Kidney epithelial cell (primary cell): ENCODE data around the gene KCNJ1. TPM values are rescaled to one million over a fixed set of nuclear protein-coding genes. Genes with fewer than 3 reads are reported as not detected.

Experiments
- DNase-seq: peaks from one replicate; pipeline ENCODE4 v3.0.0-alpha.2; 2010; ENCODE audit warnings: low read depth
- H3K27me3 ChIP-seq: 2 replicates; pipeline ENCODE4 v1.6.0; 2011; ENCODE audit warnings: low read length; ENCODE audit not compliant: control insufficient read depth, insufficient read depth
- H3K36me3 ChIP-seq: 2 replicates; pipeline ENCODE4 v1.5.1; 2011; ENCODE audit warnings: low read length; ENCODE audit not compliant: control insufficient read depth, insufficient read depth
- H3K4me3 ChIP-seq: 2 replicates; pipeline ENCODE4 v1.5.1; 2011; ENCODE audit warnings: low read depth, mild to moderate bottlenecking, control low read depth, low read length
- CTCF ChIP-seq: IDR thresholded peaks from 2 replicates; pipeline ENCODE4 v1.5.1; 2011; ENCODE audit warnings: mild to moderate bottlenecking, moderate library complexity, low read length, control low read depth, inconsistent platforms; ENCODE audit not compliant: insufficient read depth, poor library complexity, severe bottlenecking
- total RNA-seq: library from RNA; depleted of rRNA; stranded (reverse); fragments of >200 nt; gene quantifications from 2 replicates; pipeline ENCODE4 v1.2.3, GENCODE V29; 2015

The KCNJ1 gene
- total RNA-seq, 1 donor from 2014 or later, result not detected

- H3K27me3 ChIP-seq, result no peaks in the 10 kb centered on the region
- no peaks in the 10 kb centered on the region for H3K36me3 ChIP-seq
- TF ChIP-seq CTCF, result no peak
- H3K4me3 ChIP-seq, result no peak overlapping the region
- DNase-seq, result no peak
Observed at GRCh38 chr11:128840783-128841182, 26.3 kb downstream of the KCNJ1 start.

GRCh38 chr11:128840137-128840536, 27.0 kb downstream of the KCNJ1 start:
- Histone ChIP-seq H3K4me3 (no peak overlapping the region), H3K36me3 (no peaks in the 10 kb centered on the region), H3K27me3 (no peaks in the 10 kb centered on the region)
- DNase-seq, result no peak
- TF ChIP-seq CTCF, result no peak

GRCh38 chr11:128839081-128839480, 28.0 kb downstream of the KCNJ1 start:
- no peak overlapping the region for H3K4me3 ChIP-seq
- no peaks in the 10 kb centered on the region for H3K36me3 ChIP-seq
- no peak for TF ChIP-seq CTCF
- no peaks in the 10 kb centered on the region for H3K27me3 ChIP-seq
- no peak for DNase-seq

- TF ChIP-seq CTCF, result no peak
- no peak for DNase-seq
- no peaks in the 10 kb centered on the region for H3K27me3 ChIP-seq
- no peak overlapping the region for H3K4me3 ChIP-seq
- H3K36me3 ChIP-seq, result no peaks in the 10 kb centered on the region
Observed at GRCh38 chr11:128837627-128838026, 29.5 kb downstream of the KCNJ1 start.

GRCh38 chr11:128835741-128836430, 31.2 kb downstream of the KCNJ1 start:
- H3K36me3 ChIP-seq, result no peaks in the 10 kb centered on the region
- no peak for TF ChIP-seq CTCF

GRCh38 chr11:128834157-128834556, 32.9 kb downstream of the KCNJ1 start:
- no peak for TF ChIP-seq CTCF
- Histone ChIP-seq H3K27me3 (no peaks in the 10 kb centered on the region), H3K4me3 (no peak overlapping the region), H3K36me3 (no peaks in the 10 kb centered on the region)
- no peak for DNase-seq

More at GRCh38 chr11:128835741-128836430, 31.2 kb downstream of the KCNJ1 start:
- no peak for DNase-seq
- Histone ChIP-seq H3K4me3 (no peak overlapping the region), H3K27me3 (no peaks in the 10 kb centered on the region)
